Fibroblast of skin of left biceps (primary cell): ENCODE data around the gene NUCB2.

ENCODE experiments used
- DNase-seq, 2 experiments: peaks; one replicate each; pipeline ENCODE4 v3.0.0-alpha.2; 2013; ENCODE audit warnings: low read depth in 2 of 2

The NUCB2 gene

GRCh38 chr11:17333799-17334586 lies 57.5 kb downstream of the NUCB2 start:
- no peak for DNase-seq

- no peak for DNase-seq
Observed at GRCh38 chr11:17343257-17343656, 66.7 kb downstream of the NUCB2 start.

GRCh38 chr11:17343907-17344306 lies 67.4 kb downstream of the NUCB2 start:
- DNase-seq = peak; percentile 55

GRCh38 chr11:17347676-17348075 lies 71.1 kb downstream of the NUCB2 start:
- no peak for DNase-seq

- DNase-seq = no peak
Observed at GRCh38 chr11:17350455-17351171, 74.1 kb downstream of the NUCB2 start.

- no peak for DNase-seq
Observed at GRCh38 chr11:17351172-17351509, 74.6 kb downstream of the NUCB2 start.

GRCh38 chr11:17351510-17352176 lies 75.1 kb downstream of the NUCB2 start, which contains the start of gene NCR3LG1:
Gene NCR3LG1 (plus strand): TSS chr11:17351800. CDS start chr11:17351970, 170 bp downstream.
- no peak for DNase-seq

- DNase-seq = peak in 1 of 2 experiments; percentile 37
Observed at GRCh38 chr11:17352950-17353820, 76.6 kb downstream of the NUCB2 start.

- DNase-seq = no peak
Observed at GRCh38 chr11:17353821-17354600, 77.5 kb downstream of the NUCB2 start.

- DNase-seq = peak in 1 of 2 experiments; percentile 41
Observed at GRCh38 chr11:17354601-17354991, 78.1 kb downstream of the NUCB2 start.

GRCh38 chr11:17366495-17366894 lies 90.0 kb downstream of the NUCB2 start:
- DNase-seq = no peak

- no peak for DNase-seq
Observed at GRCh38 chr11:17368551-17368950, 92.0 kb downstream of the NUCB2 start.

GRCh38 chr11:17369094-17369493 lies 92.6 kb downstream of the NUCB2 start:
- no peak for DNase-seq

GRCh38 chr11:17369684-17370243 lies 93.2 kb downstream of the NUCB2 start:
- DNase-seq = no peak

- no peak for DNase-seq
Observed at GRCh38 chr11:17371614-17372013, 95.1 kb downstream of the NUCB2 start.

- DNase-seq = no peak
Observed at GRCh38 chr11:17375547-17375946, 99.0 kb downstream of the NUCB2 start.

- no peak for DNase-seq
Observed at GRCh38 chr11:17376493-17376892, 100.0 kb downstream of the NUCB2 start.

GRCh38 chr11:17378655-17379054 lies 102.1 kb downstream of the NUCB2 start:
- DNase-seq = no peak

GRCh38 chr11:17379383-17380180 lies 103.0 kb downstream of the NUCB2 start:
- DNase-seq = no peak

GRCh38 chr11:17381156-17381555 lies 104.6 kb downstream of the NUCB2 start:
- no peak for DNase-seq
